Measurements from ENCODE around the gene TMEM120B. TPM values are rescaled to one million over a fixed set of nuclear protein-coding genes. Genes with fewer than 3 reads are reported as not detected.

TMEM120B gene
- total and polyA plus RNA-seq, 2 of the 13 experiments (the other 11 are each of a cell fraction or from before 2014, with no cell fraction given), result 7.1 to 12.9 TPM

- no peak for TF ChIP-seq RAD21 (CRISPR knock-in tag; IDR thresholded peaks at IDR 0.05)
- no peak for TF ChIP-seq FOXA3 (CRISPR knock-in tag; IDR thresholded peaks at IDR 0.05)
- peak; percentile 6; the same call in 1 of the 2 replicates for TF ChIP-seq AFF4 (CRISPR knock-in tag; IDR thresholded peaks at IDR 0.05)
- TF ChIP-seq ZBTB39 (CRISPR knock-in tag; IDR thresholded peaks at IDR 0.05), result no peak
- TF ChIP-seq SP4 (CRISPR knock-in tag; IDR thresholded peaks at IDR 0.05), result no peak
- no peak for TF ChIP-seq ZIK1 (CRISPR knock-in tag; IDR thresholded peaks at IDR 0.05; ENCODE audit: borderline replicate concordance, low read depth)
- TF ChIP-seq ZNF761 (CRISPR knock-in tag; conservative IDR thresholded peaks at IDR 0.05), result no peak
- TF ChIP-seq TEAD2 (CRISPR knock-in tag; IDR thresholded peaks at IDR 0.05), result no peak
- TF ChIP-seq ATF1 (CRISPR knock-in tag; IDR thresholded peaks at IDR 0.05), result no peak
- no peak for TF ChIP-seq TIGD3 (CRISPR knock-in tag; IDR thresholded peaks at IDR 0.05; ENCODE audit: borderline replicate concordance)
- TF ChIP-seq ZSCAN30 (CRISPR knock-in tag; IDR thresholded peaks at IDR 0.05), result no peak
- no peak for TF ChIP-seq ZNF709 (CRISPR knock-in tag; IDR thresholded peaks at IDR 0.05)
- TF ChIP-seq HNF4A (CRISPR knock-in tag; IDR thresholded peaks at IDR 0.05), result no peak
- no peak for TF ChIP-seq KAT8 (CRISPR knock-in tag; IDR thresholded peaks at IDR 0.05)
- no peak for TF ChIP-seq NFIB (CRISPR knock-in tag; IDR thresholded peaks at IDR 0.05; ENCODE audit: borderline replicate concordance)
- no peak for TF ChIP-seq ZNF749 (CRISPR knock-in tag; IDR thresholded peaks at IDR 0.05; ENCODE audit: borderline replicate concordance)
- no peak for TF ChIP-seq RERE (CRISPR knock-in tag; IDR thresholded peaks at IDR 0.05; ENCODE audit: low read depth)
These were observed 89.3 kb downstream of the TMEM120B start (continued) for GRCh38 chr12:121801595-121802484.
